Gastrocnemius medialis (tissue), 4 donors: ENCODE measurements around the gene FAM78A.
"Not testable (repeated sequence)": the region's sequence is repeated elsewhere in the genome, so short reads cannot be mapped to it uniquely, and the experiment has no call there.

Source experiments
- POLR2A ChIP-seq, 2 donors: fragments of 450-650 bp; IDR thresholded peaks; one replicate each; pipeline ENCODE4 v1.6.1; 2017; ENCODE audit warnings: antibody characterized with exemption in 2 of 2, mild to moderate bottlenecking in 2 of 2, moderate library complexity in 2 of 2
- TF ChIP-seq, protein P1 (sequence below), 5 experiments: fragments of 450-650 bp in 3 of 5; fragments of 200-600 bp in 2 of 5; sonication (generic) in 2 of 5; IDR thresholded peaks in 4 of 5; conservative IDR thresholded peaks in 1 of 5; 1 replicate in 4 of 5; 2 replicates in 1 of 5; pipeline ENCODE4 v1.5.1; 2016 to 2019; ENCODE audit warnings: antibody characterized with exemption in 5 of 5, mild to moderate bottlenecking in 3 of 5, moderate library complexity in 3 of 5

DNA sequence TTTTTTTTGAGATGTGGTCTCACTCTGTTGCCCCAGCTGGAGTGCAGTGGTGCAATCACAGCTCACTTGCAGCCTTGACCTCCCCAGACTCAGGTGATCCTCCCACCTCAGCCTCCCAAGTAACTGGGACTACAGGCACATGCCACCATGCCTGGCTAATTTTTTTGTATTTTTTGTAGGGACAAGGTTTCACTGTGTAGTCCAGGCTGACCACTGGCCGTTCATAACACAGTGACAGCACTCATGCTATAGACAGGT is 5.4 kb downstream of the FAM78A start:
- TF ChIP-seq, protein P1, sequence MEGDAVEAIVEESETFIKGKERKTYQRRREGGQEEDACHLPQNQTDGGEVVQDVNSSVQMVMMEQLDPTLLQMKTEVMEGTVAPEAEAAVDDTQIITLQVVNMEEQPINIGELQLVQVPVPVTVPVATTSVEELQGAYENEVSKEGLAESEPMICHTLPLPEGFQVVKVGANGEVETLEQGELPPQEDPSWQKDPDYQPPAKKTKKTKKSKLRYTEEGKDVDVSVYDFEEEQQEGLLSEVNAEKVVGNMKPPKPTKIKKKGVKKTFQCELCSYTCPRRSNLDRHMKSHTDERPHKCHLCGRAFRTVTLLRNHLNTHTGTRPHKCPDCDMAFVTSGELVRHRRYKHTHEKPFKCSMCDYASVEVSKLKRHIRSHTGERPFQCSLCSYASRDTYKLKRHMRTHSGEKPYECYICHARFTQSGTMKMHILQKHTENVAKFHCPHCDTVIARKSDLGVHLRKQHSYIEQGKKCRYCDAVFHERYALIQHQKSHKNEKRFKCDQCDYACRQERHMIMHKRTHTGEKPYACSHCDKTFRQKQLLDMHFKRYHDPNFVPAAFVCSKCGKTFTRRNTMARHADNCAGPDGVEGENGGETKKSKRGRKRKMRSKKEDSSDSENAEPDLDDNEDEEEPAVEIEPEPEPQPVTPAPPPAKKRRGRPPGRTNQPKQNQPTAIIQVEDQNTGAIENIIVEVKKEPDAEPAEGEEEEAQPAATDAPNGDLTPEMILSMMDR (IDR thresholded peaks at IDR 0.05 in 4 of 5, conservative IDR thresholded peaks at IDR 0.05 in 1 of 5) = not testable (repeated sequence)
- TF ChIP-seq POLR2A (IDR thresholded peaks at IDR 0.05) = not testable (repeated sequence)
